HCT116 (cell line): ENCODE results near the gene SEPTIN12. TPM values are rescaled to one million over a fixed set of nuclear protein-coding genes. Genes with fewer than 3 reads are reported as not detected.

ENCODE experiments used
- total RNA-seq: library from RNA; stranded (reverse); gene quantifications from one replicate; pipeline ENCODE4 v1.2.1, GENCODE V29; 2021; ENCODE audit not compliant: unreplicated experiment

Gene SEPTIN12
- total RNA-seq, 1 experiment from 2014 or later: not detected

Other genes starting within 250 kb of the SEPTIN12 start
- 7.2 TPM for gene CDIP1, start 249.6 kb downstream of the SEPTIN12 start, total RNA-seq
- gene C16orf96, start 232.0 kb downstream of the SEPTIN12 start, total RNA-seq: 0.10 TPM
- gene UBALD1, start 173.5 kb downstream of the SEPTIN12 start, total RNA-seq: 45.9 TPM
- gene MGRN1, start 163.5 kb downstream of the SEPTIN12 start, total RNA-seq: 50.6 TPM
- 23.4 TPM for gene NUDT16L1, start 94.8 kb downstream of the SEPTIN12 start, total RNA-seq
- 25.5 TPM for gene ANKS3, start 54.1 kb downstream of the SEPTIN12 start, total RNA-seq
- gene DNAAF8, start 53.8 kb downstream of the SEPTIN12 start, total RNA-seq: 1.0 TPM
- gene ZNF500, start 21.2 kb downstream of the SEPTIN12 start, total RNA-seq: 20.1 TPM
- gene SMIM22, start 7.0 kb upstream of the SEPTIN12 start, total RNA-seq: 3.3 TPM
- 20.1 TPM for gene ROGDI, start 14.3 kb upstream of the SEPTIN12 start, total RNA-seq
- gene GLYR1, start 58.9 kb upstream of the SEPTIN12 start, total RNA-seq: 50.0 TPM
- gene UBN1, start 59.1 kb upstream of the SEPTIN12 start, total RNA-seq: 31.9 TPM
- gene PPL, start 148.8 kb upstream of the SEPTIN12 start, total RNA-seq: 56.4 TPM
- 0.27 TPM for gene SEC14L5, start 170.0 kb upstream of the SEPTIN12 start, total RNA-seq
- gene NAGPA, start 245.6 kb upstream of the SEPTIN12 start, total RNA-seq: 17.5 TPM